ENCODE results near the gene KRTAP9-1.
"Not testable (repeated sequence)": the region's sequence is repeated elsewhere in the genome, so short reads cannot be mapped to it uniquely, and the experiment has no call there.

KRTAP9-1 gene

GRCh38 chr17:41189837-41190318, at the start of gene KRTAP9-1:
TSS of gene KRTAP9-1 (plus strand) at chr17:41189887. CDS start at chr17:41189887, 0 bp downstream.
- not testable (repeated sequence) for H3K36me3 ChIP-seq (ENCODE audit: control insufficient read depth, insufficient read depth, low read length); H3K27ac ChIP-seq; H3K9me3 ChIP-seq (ENCODE audit: control insufficient read depth, low read length); H3K4me2 ChIP-seq (ENCODE audit: low read length); H3K27me3 ChIP-seq (ENCODE audit: control insufficient read depth, insufficient read depth, low read length); H3K4me1 ChIP-seq; H3K79me2 ChIP-seq; H3K9ac ChIP-seq; H2AFZ ChIP-seq; H3K4me3 ChIP-seq (ENCODE audit: low read depth, low read length)

DNA sequence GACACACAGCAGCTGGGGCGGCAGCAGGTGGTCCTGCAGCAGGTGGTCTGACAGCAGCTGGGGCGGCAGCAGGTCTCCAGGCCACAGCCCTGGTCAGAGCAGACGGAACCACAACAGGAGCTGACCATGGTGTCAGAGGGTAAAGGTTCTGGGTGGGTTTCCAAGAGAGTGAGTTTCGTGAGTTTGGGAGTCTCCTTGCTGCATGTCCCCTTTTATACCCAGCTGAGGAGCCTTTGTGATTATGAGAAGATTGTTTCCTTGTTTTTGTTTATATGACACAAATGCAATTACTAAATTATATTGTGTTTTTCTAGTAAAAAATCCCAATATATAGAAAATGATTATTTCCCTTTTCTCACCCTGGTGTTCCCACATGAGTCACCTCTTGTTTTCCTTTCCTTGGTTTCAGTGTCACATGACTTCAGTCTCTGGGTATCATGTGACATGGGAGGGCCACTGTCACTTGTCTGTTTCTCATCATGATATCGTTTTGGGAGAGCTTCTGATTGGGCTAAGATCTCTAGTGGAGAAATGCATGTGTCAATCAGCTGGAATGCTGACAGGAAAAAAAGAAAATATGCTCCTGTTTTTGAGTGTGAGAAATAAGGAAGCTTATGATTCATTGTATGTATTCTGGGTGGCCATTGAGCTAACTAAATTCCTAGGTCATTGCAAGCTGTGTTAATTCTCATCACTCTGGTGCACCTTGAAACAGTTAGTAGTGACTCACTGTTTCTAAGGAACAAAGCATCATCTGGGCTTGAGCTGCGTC, 49.1 kb upstream of the KRTAP9-1 start, which contains the start of gene KRTAP4-6:
Gene KRTAP4-6, minus strand, starts transcription at position 185 of the 772 bp plus-strand sequence. Its CDS starts 57 bp downstream, at position 128.
- Histone ChIP-seq H2AFZ (no peak within 1 kb of the TSS), H3K4me3 (ENCODE audit: low read depth, low read length) (no peak within 1 kb of the TSS), H3K27ac (no peak within 1 kb of the TSS), H3K4me2 (ENCODE audit: low read length) (no peak within 1 kb of the TSS), H3K4me1 (no peaks in the 10 kb centered on the region), H3K9ac (no peak within 1 kb of the TSS), H3K9me3 (ENCODE audit: control insufficient read depth, low read length) (no peaks in the 10 kb centered on the region), H3K36me3 (ENCODE audit: control insufficient read depth, insufficient read depth, low read length) (no peaks in the 10 kb centered on the region), H3K27me3 (ENCODE audit: control insufficient read depth, insufficient read depth, low read length) (no peaks in the 10 kb centered on the region), H3K79me2 (no peaks in the 10 kb centered on the region)
- no peak for TF ChIP-seq CTCF (IDR thresholded peaks at IDR 0.05)

- no peaks in the 10 kb centered on the region for H3K36me3 ChIP-seq (ENCODE audit: control insufficient read depth, insufficient read depth, low read length)
- H3K4me3 ChIP-seq (ENCODE audit: low read depth, low read length) = no peak overlapping the region
- H3K27me3 ChIP-seq (ENCODE audit: control insufficient read depth, insufficient read depth, low read length) = no peaks in the 10 kb centered on the region
- H2AFZ ChIP-seq = no peak overlapping the region
- H3K79me2 ChIP-seq = no peaks in the 10 kb centered on the region
- TF ChIP-seq CTCF (IDR thresholded peaks at IDR 0.05) = no peak
- H3K9ac ChIP-seq = no peak overlapping the region
- no peaks in the 10 kb centered on the region for H3K4me1 ChIP-seq
- H3K9me3 ChIP-seq (ENCODE audit: control insufficient read depth, low read length) = no peaks in the 10 kb centered on the region
- H3K27ac ChIP-seq = no peak overlapping the region
- H3K4me2 ChIP-seq (ENCODE audit: low read length) = no peak overlapping the region
Measured at GRCh38 chr17:41141361-41141760, 48.3 kb upstream of the KRTAP9-1 start.

GRCh38 chr17:41144846-41145245, 44.8 kb upstream of the KRTAP9-1 start:
- H3K9ac ChIP-seq = no peak overlapping the region

GRCh38 chr17:41145261-41145660, 44.4 kb upstream of the KRTAP9-1 start:
- H3K9ac ChIP-seq = no peak overlapping the region
- no peak overlapping the region for H3K4me2 ChIP-seq (ENCODE audit: low read length)
- H3K79me2 ChIP-seq = no peaks in the 10 kb centered on the region
- H2AFZ ChIP-seq = no peak overlapping the region
- H3K9me3 ChIP-seq (ENCODE audit: control insufficient read depth, low read length) = no peaks in the 10 kb centered on the region
- H3K27ac ChIP-seq = no peak overlapping the region
- H3K4me1 ChIP-seq = no peaks in the 10 kb centered on the region
- no peak overlapping the region for H3K4me3 ChIP-seq (ENCODE audit: low read depth, low read length)
- no peaks in the 10 kb centered on the region for H3K36me3 ChIP-seq (ENCODE audit: control insufficient read depth, insufficient read depth, low read length)
- no peaks in the 10 kb centered on the region for H3K27me3 ChIP-seq (ENCODE audit: control insufficient read depth, insufficient read depth, low read length)
- no peak for TF ChIP-seq CTCF (IDR thresholded peaks at IDR 0.05)

More at GRCh38 chr17:41144846-41145245, 44.8 kb upstream of the KRTAP9-1 start:
- H3K27ac ChIP-seq = no peak overlapping the region
- H3K27me3 ChIP-seq (ENCODE audit: control insufficient read depth, insufficient read depth, low read length) = no peaks in the 10 kb centered on the region
- H3K36me3 ChIP-seq (ENCODE audit: control insufficient read depth, insufficient read depth, low read length) = no peaks in the 10 kb centered on the region
- no peak for TF ChIP-seq CTCF (IDR thresholded peaks at IDR 0.05)
- no peak overlapping the region for H2AFZ ChIP-seq
- H3K79me2 ChIP-seq = no peaks in the 10 kb centered on the region
- no peaks in the 10 kb centered on the region for H3K4me1 ChIP-seq
- no peak overlapping the region for H3K4me2 ChIP-seq (ENCODE audit: low read length)
- H3K4me3 ChIP-seq (ENCODE audit: low read depth, low read length) = no peak overlapping the region
- H3K9me3 ChIP-seq (ENCODE audit: control insufficient read depth, low read length) = no peaks in the 10 kb centered on the region
